Right renal pelvis (tissue), 4 donors: ENCODE data around the gene ATP8B1. TPM values are rescaled to one million over a fixed set of nuclear protein-coding genes. Genes with fewer than 3 reads are reported as not detected.

Experiments used
- DNase-seq, 4 donors: peaks; one replicate each; pipeline ENCODE4 v3.0.0-alpha.2; 2013; ENCODE audit warnings: low read depth in 4 of 4, low spot score in 3 of 4, missing footprints in 1 of 4
- polyA plus RNA-seq, 4 donors: library from polyadenylated mRNA; unstranded; fragments of 120-200 nt; gene quantifications; one replicate each; pipeline ENCODE4 v1.2.1, GENCODE V29; 2013; ENCODE audit not compliant: insufficient read length in 4 of 4

ATP8B1 gene
- polyA plus RNA-seq, 4 donors: 26.4 to 34.5 (median 28.1) TPM

- DNase-seq: no peak
These were observed 16.8 kb upstream of the ATP8B1 start for GRCh38 chr18:57819671-57820460.

- DNase-seq: no peak
These were observed 16.0 kb upstream of the ATP8B1 start for GRCh38 chr18:57819119-57819518.

- no peak for DNase-seq
These were observed 13.3 kb upstream of the ATP8B1 start for GRCh38 chr18:57816208-57816954.

- no peak for DNase-seq
These were observed 11.4 kb upstream of the ATP8B1 start for GRCh38 chr18:57814555-57814954.

- DNase-seq: no peak
These were observed 10.1 kb upstream of the ATP8B1 start for GRCh38 chr18:57813245-57813644.

- no peak for DNase-seq
These were observed 9.0 kb upstream of the ATP8B1 start for GRCh38 chr18:57812126-57812477.

GRCh38 chr18:57811477-57812125 lies 8.5 kb upstream of the ATP8B1 start:
- no peak for DNase-seq

GRCh38 chr18:57809190-57809589 lies 6.1 kb upstream of the ATP8B1 start:
- DNase-seq: no peak

- DNase-seq: no peak
These were observed 4.4 kb upstream of the ATP8B1 start for GRCh38 chr18:57807336-57808117.

- DNase-seq: no peak
These were observed 3.8 kb upstream of the ATP8B1 start for GRCh38 chr18:57806978-57807285.

- no peak for DNase-seq
These were observed 3.3 kb upstream of the ATP8B1 start for GRCh38 chr18:57806201-57806977.

- no peak for DNase-seq
These were observed 2.0 kb upstream of the ATP8B1 start for GRCh38 chr18:57805117-57805516.

GRCh38 chr18:57804557-57804956 lies 1.4 kb upstream of the ATP8B1 start:
- DNase-seq: no peak

- peak in 1 of 4 donors; percentile 31 for DNase-seq
These were observed 657 bp downstream of the ATP8B1 start for GRCh38 chr18:57802213-57803102.

GRCh38 chr18:57801761-57802212 lies 1.3 kb downstream of the ATP8B1 start:
- no peak for DNase-seq

GRCh38 chr18:57801325-57801724 lies 1.8 kb downstream of the ATP8B1 start:
- DNase-seq: no peak

GRCh38 chr18:57798713-57799373 lies 4.3 kb downstream of the ATP8B1 start:
- DNase-seq: no peak

GRCh38 chr18:57797209-57797651 lies 5.9 kb downstream of the ATP8B1 start:
- DNase-seq: no peak
